ENCODE data around the gene NRG3. TPM values are rescaled to one million over a fixed set of nuclear protein-coding genes. Genes with fewer than 3 reads are reported as not detected.
A peak's percentile ranks its signal among the peaks of the same experiment; 100 is the strongest.

The NRG3 gene
- total and polyA plus RNA-seq, 8 donors: 0.14 to 0.59 (median 0.25) TPM; not detected in 2

- H3K36me3 ChIP-seq: no peaks in the 10 kb centered on the region
- intact Hi-C loops (cut with DNase I): no loop called here
- DNase-seq (no peak), ATAC-seq (peak in 2 of 4 donors; percentile 40 to 47), FAIRE-seq (no peak)
- H3K27me3 ChIP-seq: no peaks in the 10 kb centered on the region
- WGBS, 2 donors: 70 to 75% methylated on average over 5 of the region's 5 CpGs
- no peak overlapping the region for H3K4me3 ChIP-seq
- H3K4me1 ChIP-seq: no peaks in the 10 kb centered on the region
- no peak overlapping the region for H3K27ac ChIP-seq
- TF ChIP-seq CTCF (IDR thresholded peaks at IDR 0.05): no peak
- H3K9me3 ChIP-seq: no peaks in the 10 kb centered on the region
These were observed 768.6 kb downstream of the NRG3 start for GRCh38 chr10:82643601-82644000.

GRCh38 chr10:82645221-82645620 lies 770.2 kb downstream of the NRG3 start:
- DNase-seq: no peak
- intact Hi-C loops (cut with DNase I): no loop called here
- Histone ChIP-seq H3K9me3 (no peaks in the 10 kb centered on the region), H3K27ac (no peak overlapping the region), H3K27me3 (no peaks in the 10 kb centered on the region), H3K4me1 (no peaks in the 10 kb centered on the region), H3K36me3 (no peaks in the 10 kb centered on the region), H3K4me3 (no peak overlapping the region)
- TF ChIP-seq CTCF (IDR thresholded peaks at IDR 0.05): no peak
- no peak for ATAC-seq
- no peak for FAIRE-seq

GRCh38 chr10:82653244-82654155 lies 778.5 kb downstream of the NRG3 start:
- DNase-seq: no peak
- 89 to 94% methylated on average over 7 of the region's 7 CpGs for WGBS, 2 donors

DNA sequence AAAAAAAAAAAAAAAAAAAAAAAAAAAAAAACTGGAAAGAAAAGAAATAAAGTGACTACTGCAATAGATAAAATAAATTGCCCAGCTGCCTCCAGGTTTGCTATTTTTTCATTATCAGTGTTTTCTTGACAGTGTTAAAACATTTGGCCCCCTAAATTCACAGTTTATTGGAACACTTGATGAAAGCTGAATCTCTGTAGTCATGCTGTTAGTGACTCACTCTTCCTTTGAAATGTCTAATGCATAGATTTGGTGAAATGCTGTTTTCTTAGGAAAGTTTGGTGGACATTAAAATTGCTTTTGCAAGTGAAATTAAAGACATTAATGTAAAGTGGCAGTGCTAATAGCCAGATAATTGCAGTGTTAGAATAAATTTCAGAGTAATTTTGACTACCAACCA lies 785.2 kb downstream of the NRG3 start:
- peaks cover 0 to under 1% (median 0%) of the 10 kb centered on the region in 4 donors for H3K27me3 ChIP-seq
- no peak for FAIRE-seq
- no peak for ATAC-seq
- H3K27ac ChIP-seq: no peak overlapping the region
- TF ChIP-seq CTCF (IDR thresholded peaks at IDR 0.05): no peak
- no peak for DNase-seq
- H3K4me1 ChIP-seq: no peaks in the 10 kb centered on the region
- no peaks in the 10 kb centered on the region for H3K36me3 ChIP-seq
- no peaks in the 10 kb centered on the region for H3K9me3 ChIP-seq
- intact Hi-C loops (cut with DNase I): no loop called here
- H3K4me3 ChIP-seq: no peak overlapping the region

More at GRCh38 chr10:82653244-82654155, 778.5 kb downstream of the NRG3 start:
- H3K27me3 ChIP-seq: peaks cover 0 to 4% (median 0%) of the 10 kb centered on the region in 4 donors
- intact Hi-C loops (cut with DNase I): no loop called here
- no peak overlapping the region for H3K4me3 ChIP-seq
- no peaks in the 10 kb centered on the region for H3K9me3 ChIP-seq
- ATAC-seq: no peak
- no peaks in the 10 kb centered on the region for H3K36me3 ChIP-seq
- TF ChIP-seq CTCF (IDR thresholded peaks at IDR 0.05): no peak
- no peak for FAIRE-seq
- no peaks in the 10 kb centered on the region for H3K4me1 ChIP-seq
- H3K27ac ChIP-seq: no peak overlapping the region

DNA sequence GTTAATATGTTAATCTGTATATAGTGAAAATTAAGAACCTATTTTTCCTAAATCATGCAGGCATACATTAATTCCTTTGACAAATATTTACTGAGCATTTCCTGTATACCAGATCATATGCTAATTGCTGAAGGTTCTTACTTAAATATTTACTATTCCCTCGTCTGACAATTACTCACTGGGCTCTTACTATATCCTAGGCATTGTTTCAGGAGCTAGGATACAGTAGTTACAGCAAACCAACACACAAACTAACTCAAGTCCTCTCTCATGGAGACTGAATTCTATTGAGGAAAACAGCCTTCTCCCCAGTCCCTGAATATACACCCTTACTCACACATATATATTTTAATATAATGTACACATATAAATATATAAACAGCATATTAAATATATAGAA lies 786.0 kb downstream of the NRG3 start:
- no peak overlapping the region for H3K4me3 ChIP-seq
- H3K9me3 ChIP-seq: no peaks in the 10 kb centered on the region
- H3K36me3 ChIP-seq: no peaks in the 10 kb centered on the region
- H3K27me3 ChIP-seq: no peaks in the 10 kb centered on the region
- no peak for ATAC-seq
- intact Hi-C loops (cut with DNase I): no loop called here
- no peak for TF ChIP-seq CTCF (IDR thresholded peaks at IDR 0.05)
- WGBS, 2 donors: 3 to 15% methylated on average over 1 of the region's 1 CpG
- FAIRE-seq: no peak
- no peak overlapping the region for H3K27ac ChIP-seq
- no peaks in the 10 kb centered on the region for H3K4me1 ChIP-seq
- no peak for DNase-seq
